Astrocyte (in vitro differentiated cells and primary cell): ENCODE measurements around the gene KRT31. TPM values are rescaled to one million over a fixed set of nuclear protein-coding genes. Genes with fewer than 3 reads are reported as not detected.

Experiments
- DNase-seq: peaks from one replicate; pipeline ENCODE4 v3.0.0-alpha.2; 2010; ENCODE audit warnings: low read depth
- FAIRE-seq: peaks from 2 replicates; lab custom pipeline; 2011; peaks lifted over from hg19 to GRCh38; lab: Jason Lieb, UNC
- H2AFZ ChIP-seq: 2 replicates; pipeline ENCODE4 v1.6.0; 2012; ENCODE audit warnings: low read depth, low read length, inconsistent platforms
- H3K27ac ChIP-seq: 2 replicates; pipeline ENCODE4 v1.5.1; 2011; ENCODE audit warnings: low read depth, low read length, inconsistent platforms
- H3K27me3 ChIP-seq: 2 replicates; pipeline ENCODE4 v1.6.0; 2011; ENCODE audit warnings: low read length, inconsistent platforms; ENCODE audit not compliant: insufficient read depth
- H3K36me3 ChIP-seq: 2 replicates; pipeline ENCODE4 v1.5.1; 2011; ENCODE audit warnings: low read length, inconsistent platforms; ENCODE audit not compliant: insufficient read depth
- H3K4me1 ChIP-seq: 2 replicates; pipeline ENCODE4 v1.5.1; 2011; ENCODE audit warnings: low read length, inconsistent platforms; ENCODE audit not compliant: insufficient read depth
- H3K4me2 ChIP-seq: 2 replicates; pipeline ENCODE4 v1.6.0; 2012; ENCODE audit warnings: low read length, inconsistent platforms
- H3K4me3 ChIP-seq: 2 replicates; pipeline ENCODE4 v1.5.1; 2011; ENCODE audit warnings: low read depth, mild to moderate bottlenecking, low read length, inconsistent platforms; ENCODE audit not compliant: insufficient read depth
- H3K79me2 ChIP-seq: 2 replicates; pipeline ENCODE4 v1.6.0; 2012; ENCODE audit warnings: mild to moderate bottlenecking, low read length, inconsistent platforms; ENCODE audit not compliant: insufficient read depth
- H3K9ac ChIP-seq: 2 replicates; pipeline ENCODE4 v1.6.0; 2012; ENCODE audit warnings: mild to moderate bottlenecking, low read length, inconsistent platforms
- H3K9me3 ChIP-seq: 2 replicates; pipeline ENCODE4 v1.5.1; 2012; ENCODE audit warnings: low read depth, mild to moderate bottlenecking, low read length, inconsistent platforms; ENCODE audit not compliant: insufficient read depth
- H4K20me1 ChIP-seq: 2 replicates; pipeline ENCODE4 v1.6.0; 2012; ENCODE audit warnings: low read length, inconsistent platforms; ENCODE audit not compliant: insufficient read depth
- H3K27ac Mint-ChIP-seq: one replicate; pipeline ENCODE4 v1.8.0; 2021; ENCODE audit warnings: mild to moderate bottlenecking, mixed read lengths; ENCODE audit not compliant: unreplicated experiment
- H3K27me3 Mint-ChIP-seq: one replicate; pipeline ENCODE4 v1.8.0; 2021; ENCODE audit warnings: low read depth, mixed read lengths; ENCODE audit not compliant: unreplicated experiment
- H3K36me3 Mint-ChIP-seq: one replicate; pipeline ENCODE4 v1.8.0; 2021; ENCODE audit warnings: low read depth, mixed read lengths; ENCODE audit not compliant: unreplicated experiment
- H3K4me1 Mint-ChIP-seq: one replicate; pipeline ENCODE4 v1.8.0; 2021; ENCODE audit warnings: low read depth, mixed read lengths; ENCODE audit not compliant: unreplicated experiment
- H3K4me3 Mint-ChIP-seq: one replicate; pipeline ENCODE4 v1.8.0; 2021; ENCODE audit warnings: mild to moderate bottlenecking, moderate library complexity, mixed read lengths; ENCODE audit not compliant: unreplicated experiment
- H3K9me3 Mint-ChIP-seq: one replicate; pipeline ENCODE4 v1.8.0; 2021; ENCODE audit warnings: mild to moderate bottlenecking, mixed read lengths; ENCODE audit not compliant: unreplicated experiment
- CTCF ChIP-seq: IDR thresholded peaks from 2 replicates; pipeline ENCODE4 v1.5.1; 2011; ENCODE audit warnings: low read depth, mild to moderate bottlenecking, inconsistent platforms, low read length, moderate library complexity; ENCODE audit not compliant: insufficient read depth
- EZH2 ChIP-seq: IDR thresholded peaks from 2 replicates; pipeline ENCODE4 v1.6.1; 2012; ENCODE audit warnings: mild to moderate bottlenecking, low read length, inconsistent platforms; ENCODE audit not compliant: insufficient read depth
- total RNA-seq: library from RNA; stranded (reverse); gene quantifications from 2 replicates; pipeline ENCODE4 v1.2.1, GENCODE V29; 2021

KRT31 gene
- total RNA-seq, 1 donor from 2014 or later, result not detected

GRCh38 chr17:41411072-41411840, 13.8 kb upstream of the KRT31 start:
- Mint-ChIP-seq H3K27ac (peak overlapping the region; percentile 15), H3K36me3 (no peaks in the 10 kb centered on the region), H3K4me1 (peaks cover 21% of the 10 kb centered on the region), H3K27me3 (peaks cover 17% of the 10 kb centered on the region), H3K4me3 (no peak overlapping the region), H3K9me3 (no peaks in the 10 kb centered on the region)
- H3K9ac ChIP-seq, result no peak overlapping the region
- H3K9me3 ChIP-seq, result no peaks in the 10 kb centered on the region
- no peak overlapping the region for H3K4me2 ChIP-seq
- DNase-seq (no peak), FAIRE-seq (no peak)
- no peak overlapping the region for H2AFZ ChIP-seq
- H3K4me1 ChIP-seq, result peaks cover 11% of the 10 kb centered on the region
- no peaks in the 10 kb centered on the region for H3K36me3 ChIP-seq
- no peak overlapping the region for H3K27ac ChIP-seq
- no peaks in the 10 kb centered on the region for H3K27me3 ChIP-seq
- no peak overlapping the region for H3K4me3 ChIP-seq
- TF ChIP-seq EZH2 (no peak), CTCF (no peak)
- H3K79me2 ChIP-seq, result no peaks in the 10 kb centered on the region
- no peaks in the 10 kb centered on the region for H4K20me1 ChIP-seq

GRCh38 chr17:41407226-41407625, 9.8 kb upstream of the KRT31 start:
- Mint-ChIP-seq H3K4me1 (peaks cover 28% of the 10 kb centered on the region), H3K9me3 (no peaks in the 10 kb centered on the region), H3K27ac (no peak overlapping the region), H3K27me3 (peaks cover 17% of the 10 kb centered on the region), H3K36me3 (no peaks in the 10 kb centered on the region), H3K4me3 (no peak overlapping the region)
- Histone ChIP-seq H2AFZ (no peak overlapping the region), H3K4me1 (peaks cover 32% of the 10 kb centered on the region), H3K27me3 (no peaks in the 10 kb centered on the region), H3K27ac (no peak overlapping the region), H3K36me3 (no peaks in the 10 kb centered on the region), H3K79me2 (no peaks in the 10 kb centered on the region), H4K20me1 (no peaks in the 10 kb centered on the region), H3K4me2 (no peak overlapping the region), H3K9me3 (no peaks in the 10 kb centered on the region), H3K9ac (no peak overlapping the region), H3K4me3 (no peak overlapping the region)
- TF ChIP-seq EZH2 (no peak), CTCF (no peak)
- no peak for DNase-seq
- FAIRE-seq, result no peak

DNA sequence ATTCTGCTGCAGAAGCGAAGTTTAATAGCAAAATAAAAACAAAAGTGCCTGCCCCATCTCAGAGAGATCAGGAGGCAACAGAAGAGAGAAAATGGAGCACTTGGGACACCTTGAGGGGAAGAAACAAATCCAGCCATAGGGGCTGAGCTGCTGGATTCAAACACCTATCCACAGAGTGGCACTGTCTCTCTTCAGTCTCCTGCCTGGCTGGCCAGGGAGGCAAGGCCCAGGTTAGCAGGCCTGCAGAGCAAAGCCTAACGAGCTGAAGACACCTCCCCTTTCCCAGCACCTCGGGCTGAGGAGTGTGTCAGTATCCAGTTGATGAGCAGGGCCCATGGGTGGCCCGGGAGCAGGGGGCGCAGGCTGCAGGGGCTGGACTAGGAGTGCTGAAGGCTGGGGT, 8.8 kb upstream of the KRT31 start:
- Mint-ChIP-seq H3K27me3 (peaks cover 17% of the 10 kb centered on the region), H3K4me1 (peaks cover 31% of the 10 kb centered on the region), H3K4me3 (no peak overlapping the region), H3K9me3 (no peaks in the 10 kb centered on the region), H3K27ac (no peak overlapping the region), H3K36me3 (no peaks in the 10 kb centered on the region)
- H3K4me1 ChIP-seq, result peaks cover 36% of the 10 kb centered on the region
- no peak overlapping the region for H3K9ac ChIP-seq
- no peaks in the 10 kb centered on the region for H3K9me3 ChIP-seq
- H3K4me2 ChIP-seq, result no peak overlapping the region
- no peaks in the 10 kb centered on the region for H3K36me3 ChIP-seq
- no peaks in the 10 kb centered on the region for H3K79me2 ChIP-seq
- no peaks in the 10 kb centered on the region for H4K20me1 ChIP-seq
- H3K27ac ChIP-seq, result no peak overlapping the region
- FAIRE-seq (no peak), DNase-seq (no peak)
- H2AFZ ChIP-seq, result no peak overlapping the region
- TF ChIP-seq EZH2 (no peak), CTCF (no peak)
- H3K4me3 ChIP-seq, result no peak overlapping the region
- no peaks in the 10 kb centered on the region for H3K27me3 ChIP-seq
